GM11168 (cell line): Measurements from ENCODE around the gene CCL25.

ENCODE experiments used
- in situ Hi-C: fragments of 300-500 bp; cut with MboI; formaldehyde crosslinking; loops from one replicate; pipeline ENCODE4 v1.12.0; 2022; ENCODE audit warnings: low sequenced_read_pairs; ENCODE audit not compliant: unreplicated experiment

CCL25 gene

DNA sequence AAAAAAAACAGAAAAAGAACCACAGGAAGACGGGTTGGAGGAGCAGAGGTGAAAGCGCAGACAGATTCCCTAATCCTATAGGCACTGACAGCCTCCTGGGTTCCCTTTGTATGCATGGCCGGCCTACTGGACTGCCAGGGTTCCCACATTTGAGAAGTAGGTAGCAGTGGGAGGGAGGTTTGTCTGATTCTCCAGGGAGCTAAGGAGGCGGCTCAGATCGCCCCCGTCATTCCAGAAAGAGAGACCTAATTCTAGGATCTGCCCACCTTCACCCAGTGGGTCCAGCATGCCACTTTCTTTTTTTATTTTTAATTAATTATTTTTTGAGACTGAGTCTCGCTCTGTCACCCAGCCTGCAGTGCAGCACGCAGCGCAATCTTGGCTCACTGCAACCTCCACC lies 9.7 kb upstream of the CCL25 start:
- in situ Hi-C loops, result no loop called here

DNA sequence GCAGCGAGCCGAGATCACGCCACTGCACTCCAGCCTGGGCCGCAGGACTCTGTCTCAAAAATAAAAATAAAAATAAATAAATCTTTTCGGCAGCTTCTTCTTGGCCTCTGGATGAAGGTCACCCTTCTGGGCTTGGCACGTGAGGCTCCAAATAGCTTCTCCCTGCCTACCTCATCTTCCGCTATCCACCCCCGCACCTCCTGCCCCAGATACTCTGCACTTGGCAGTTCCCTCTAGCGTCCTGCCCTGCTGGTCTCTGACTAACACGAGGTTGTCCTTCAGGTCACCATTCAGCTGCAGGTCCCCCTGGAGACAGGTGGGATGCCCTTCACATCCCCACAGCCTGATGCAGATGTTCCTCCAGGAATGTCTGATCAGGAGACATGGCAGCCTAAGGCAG lies 8.5 kb upstream of the CCL25 start:
- in situ Hi-C loops, result no loop called here

DNA sequence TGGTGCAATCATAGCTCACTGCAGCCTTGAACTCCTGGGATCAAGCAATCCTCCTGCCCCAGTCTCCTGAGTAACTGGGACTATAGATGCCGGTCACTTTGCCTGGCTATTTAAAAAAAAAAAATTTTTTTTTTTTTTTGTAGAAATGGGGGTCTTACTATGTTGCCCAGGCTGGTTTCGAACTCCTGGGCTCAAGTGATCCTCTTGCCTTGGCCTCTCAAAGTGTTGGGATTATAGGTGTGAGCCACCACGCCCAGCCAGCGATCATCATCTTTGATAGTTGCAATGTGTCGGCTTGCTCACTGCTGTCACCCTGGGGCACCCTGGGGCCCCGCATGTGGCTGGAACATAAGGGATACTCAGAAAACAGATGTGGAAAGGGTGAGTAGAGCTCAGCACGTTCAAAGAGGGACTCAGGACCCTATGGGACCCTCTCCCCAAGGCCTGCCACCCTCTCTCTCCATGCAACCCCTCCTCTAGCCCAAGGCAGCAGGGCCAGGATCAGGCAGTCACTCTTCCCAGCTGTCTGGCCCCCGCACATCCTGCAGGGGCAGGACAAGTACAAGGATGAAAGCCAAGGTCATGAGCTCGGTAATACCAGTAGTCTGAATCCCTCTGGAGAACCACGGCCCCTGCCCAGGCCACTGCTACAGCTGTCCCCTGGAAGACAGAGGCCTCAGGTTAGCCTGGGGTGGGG lies 6.5 kb upstream of the CCL25 start:
- in situ Hi-C loops, result no loop called here

DNA sequence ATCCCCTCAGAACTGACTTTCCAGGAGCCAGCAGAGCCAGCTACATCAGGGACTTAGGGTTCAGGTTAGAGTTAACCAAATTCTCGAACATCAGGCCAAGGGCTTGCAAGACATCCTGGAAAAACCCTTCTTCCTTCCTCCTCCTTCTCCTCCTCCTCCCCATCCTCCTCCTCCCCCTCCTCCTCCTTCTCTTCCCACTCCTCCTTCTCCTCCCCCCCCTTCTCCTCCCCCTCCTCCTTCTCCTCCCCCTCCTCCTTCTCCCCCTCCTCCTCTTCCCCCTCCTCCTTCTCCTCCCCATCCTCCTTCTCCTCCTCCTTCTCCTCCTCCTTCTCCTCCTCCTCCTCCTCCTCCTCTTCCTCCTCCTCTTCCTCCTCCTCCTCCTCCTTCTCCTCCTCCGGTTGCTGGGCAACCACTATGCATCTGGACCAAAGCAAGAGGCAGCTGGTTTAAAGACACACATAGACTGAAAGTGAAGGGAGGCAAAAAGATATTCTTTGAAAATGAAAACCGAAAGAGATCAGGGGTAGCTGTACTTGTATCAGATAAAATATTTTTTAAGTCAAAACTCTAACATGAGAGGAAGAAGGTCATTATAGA lies 5.9 kb upstream of the CCL25 start:
- in situ Hi-C loops, result no loop called here

DNA sequence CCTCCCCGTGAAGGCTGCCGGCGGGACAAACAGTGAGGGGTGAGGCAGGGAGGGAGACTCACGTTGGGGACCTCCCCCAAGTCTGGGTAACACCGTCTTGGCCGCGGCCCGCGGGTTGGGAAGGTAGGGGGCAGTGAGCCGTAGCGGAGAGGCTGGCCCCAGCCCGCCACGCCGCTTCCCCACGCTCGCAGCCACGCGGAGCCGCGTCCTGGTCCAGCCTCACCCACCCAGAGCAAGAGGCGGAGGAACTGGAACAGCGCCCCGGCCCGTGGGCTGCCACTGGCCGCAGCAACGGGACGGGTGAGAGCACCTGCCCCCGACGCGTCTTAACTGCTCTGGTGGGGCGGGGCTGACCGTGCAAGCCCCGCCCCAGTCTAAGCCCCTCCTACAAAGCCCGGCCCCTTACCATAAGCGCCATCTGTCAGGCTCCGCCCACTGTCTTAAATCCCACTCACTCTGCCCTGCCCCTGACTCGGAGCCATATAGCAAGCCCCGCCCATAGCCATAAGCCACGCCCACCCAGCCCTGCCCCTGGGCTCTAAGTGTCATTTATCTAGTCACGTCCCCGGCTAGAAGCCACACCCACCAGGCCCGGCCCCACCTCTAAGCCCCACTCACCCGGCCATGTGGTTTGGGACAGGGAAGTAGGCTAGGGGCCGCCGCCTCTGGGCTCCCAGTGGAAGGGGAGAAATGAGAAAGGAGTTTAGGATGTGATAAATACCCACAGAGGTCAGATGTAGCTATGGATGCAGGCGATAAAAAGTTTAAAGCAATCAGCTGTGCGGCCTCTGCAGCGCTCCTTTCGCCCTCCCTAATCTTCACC lies 2.1 kb upstream of the CCL25 start:
- in situ Hi-C loops, result no loop called here

GRCh38 chr19:8054169-8054568 lies 1.6 kb downstream of the CCL25 start:
- in situ Hi-C loops, result no loop called here

- in situ Hi-C loops, result no loop called here
Measured at GRCh38 chr19:8056533-8056932, 4.0 kb downstream of the CCL25 start.

- in situ Hi-C loops, result no loop called here
Measured at GRCh38 chr19:8057545-8058270, 5.1 kb downstream of the CCL25 start.

DNA sequence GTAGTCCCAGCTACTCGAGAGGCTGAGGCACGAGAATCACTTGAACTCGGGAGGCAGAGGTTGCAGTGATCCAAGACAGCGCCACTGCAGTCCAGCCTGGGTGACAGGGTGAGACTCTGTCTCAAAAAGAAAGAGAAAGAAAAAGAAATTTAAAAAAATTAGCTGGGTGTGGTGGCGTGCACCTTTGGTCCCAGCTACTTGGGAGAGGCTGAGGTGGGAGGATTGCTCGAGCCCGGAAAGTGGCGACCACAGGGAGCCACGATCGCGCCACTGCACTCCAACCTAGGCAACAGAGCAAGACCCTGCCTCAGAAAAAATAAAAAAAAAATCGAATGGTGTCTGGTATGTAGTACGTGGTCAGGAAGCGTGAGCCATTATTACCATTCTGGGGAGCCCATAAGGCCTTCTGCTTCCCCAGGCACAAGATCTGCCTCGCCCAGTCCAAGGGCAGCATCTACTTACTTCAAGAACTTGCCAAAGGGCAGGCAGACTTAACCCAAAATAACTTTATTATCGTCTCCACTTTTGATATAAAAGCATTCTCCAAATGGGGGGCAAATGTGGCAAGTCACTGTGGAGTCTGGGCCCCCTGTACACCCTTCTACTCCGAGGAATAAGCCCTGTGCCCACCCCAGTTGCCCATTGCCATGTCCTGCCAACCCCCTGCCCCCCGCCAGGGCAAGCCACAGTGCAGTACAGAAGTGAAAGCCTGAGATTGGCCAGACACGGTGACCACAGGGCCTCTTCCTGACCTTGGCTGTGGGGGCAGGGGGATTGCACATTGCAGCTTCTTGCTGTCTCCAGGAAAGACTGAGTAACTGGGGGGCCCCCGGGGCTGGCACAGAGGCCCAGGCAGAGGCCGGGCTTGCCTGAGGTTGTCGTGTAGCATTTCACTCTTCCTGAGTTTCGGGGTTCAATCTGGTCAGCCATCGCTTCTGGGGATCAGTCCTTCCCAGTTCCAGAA lies 12.6 kb downstream of the CCL25 start:
- in situ Hi-C loops, result no loop called here

DNA sequence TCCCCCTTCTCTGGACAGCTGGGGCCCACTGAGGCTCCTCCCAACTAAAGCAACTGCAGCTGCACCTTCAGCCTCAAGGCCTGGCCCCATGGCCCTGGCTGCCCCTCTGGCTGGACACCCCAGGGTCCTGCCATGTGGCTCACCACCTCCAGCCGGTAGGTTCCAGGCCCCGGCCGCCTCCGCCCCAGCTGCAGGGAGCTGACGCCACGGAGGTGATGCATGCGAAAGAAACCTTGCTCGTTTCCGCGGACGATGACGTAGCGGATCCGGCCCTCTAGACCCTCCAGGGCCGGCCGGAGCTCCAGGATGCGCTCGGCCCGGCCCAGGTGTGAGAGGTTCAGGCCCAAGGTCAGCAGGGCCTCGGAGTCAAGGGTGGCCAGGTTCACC lies 13.3 kb downstream of the CCL25 start:
- in situ Hi-C loops, result no loop called here

- in situ Hi-C loops, result no loop called here
Measured at GRCh38 chr19:8069096-8069973, 16.8 kb downstream of the CCL25 start.

DNA sequence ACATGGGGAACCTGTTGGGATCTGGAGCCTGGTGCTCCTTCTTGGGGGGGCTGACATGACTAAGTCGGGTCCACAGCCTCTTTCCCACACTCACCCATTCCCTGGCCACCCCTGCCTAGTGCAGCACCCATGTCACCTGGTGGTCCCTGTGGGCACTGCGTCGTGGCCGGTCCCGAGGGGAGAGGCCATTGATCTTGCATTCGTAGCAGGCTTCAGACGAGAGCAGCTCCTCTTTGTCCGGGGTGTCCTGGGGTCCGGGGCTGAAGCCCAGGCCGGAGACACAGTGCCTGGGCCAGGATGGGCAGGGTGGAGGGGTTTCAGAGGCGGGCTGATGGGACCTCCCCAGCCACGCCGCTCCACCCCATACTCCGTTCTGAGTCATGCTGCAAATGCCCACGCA lies 19.4 kb downstream of the CCL25 start:
- in situ Hi-C loops, result no loop called here

GRCh38 chr19:8074501-8074900 lies 21.9 kb downstream of the CCL25 start:
- in situ Hi-C loops, result no loop called here

GRCh38 chr19:8075158-8076074 lies 22.9 kb downstream of the CCL25 start:
- in situ Hi-C loops, result no loop called here

DNA sequence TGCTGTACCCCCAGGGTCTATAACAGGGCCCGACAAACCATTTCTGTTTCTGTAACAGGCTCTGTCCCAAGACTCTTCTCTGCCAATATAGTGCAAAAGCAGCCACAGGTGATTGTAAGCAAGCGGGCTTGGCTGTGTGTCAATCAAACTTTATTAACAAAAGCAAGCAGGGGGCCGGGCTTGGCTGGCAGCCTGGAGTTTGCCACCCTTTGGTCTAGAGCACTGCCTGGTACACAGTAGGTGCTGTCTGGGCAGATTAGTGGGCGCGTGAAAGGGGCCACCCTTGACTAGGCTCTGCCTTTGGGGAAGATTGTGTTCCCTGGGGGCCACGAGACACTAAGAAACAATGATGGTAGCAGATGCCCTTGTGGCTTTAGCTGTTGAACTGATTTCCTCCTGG lies 27.4 kb downstream of the CCL25 start:
- in situ Hi-C loops, result no loop called here

- in situ Hi-C loops, result no loop called here
Measured at GRCh38 chr19:8080832-8081231, 28.3 kb downstream of the CCL25 start.

DNA sequence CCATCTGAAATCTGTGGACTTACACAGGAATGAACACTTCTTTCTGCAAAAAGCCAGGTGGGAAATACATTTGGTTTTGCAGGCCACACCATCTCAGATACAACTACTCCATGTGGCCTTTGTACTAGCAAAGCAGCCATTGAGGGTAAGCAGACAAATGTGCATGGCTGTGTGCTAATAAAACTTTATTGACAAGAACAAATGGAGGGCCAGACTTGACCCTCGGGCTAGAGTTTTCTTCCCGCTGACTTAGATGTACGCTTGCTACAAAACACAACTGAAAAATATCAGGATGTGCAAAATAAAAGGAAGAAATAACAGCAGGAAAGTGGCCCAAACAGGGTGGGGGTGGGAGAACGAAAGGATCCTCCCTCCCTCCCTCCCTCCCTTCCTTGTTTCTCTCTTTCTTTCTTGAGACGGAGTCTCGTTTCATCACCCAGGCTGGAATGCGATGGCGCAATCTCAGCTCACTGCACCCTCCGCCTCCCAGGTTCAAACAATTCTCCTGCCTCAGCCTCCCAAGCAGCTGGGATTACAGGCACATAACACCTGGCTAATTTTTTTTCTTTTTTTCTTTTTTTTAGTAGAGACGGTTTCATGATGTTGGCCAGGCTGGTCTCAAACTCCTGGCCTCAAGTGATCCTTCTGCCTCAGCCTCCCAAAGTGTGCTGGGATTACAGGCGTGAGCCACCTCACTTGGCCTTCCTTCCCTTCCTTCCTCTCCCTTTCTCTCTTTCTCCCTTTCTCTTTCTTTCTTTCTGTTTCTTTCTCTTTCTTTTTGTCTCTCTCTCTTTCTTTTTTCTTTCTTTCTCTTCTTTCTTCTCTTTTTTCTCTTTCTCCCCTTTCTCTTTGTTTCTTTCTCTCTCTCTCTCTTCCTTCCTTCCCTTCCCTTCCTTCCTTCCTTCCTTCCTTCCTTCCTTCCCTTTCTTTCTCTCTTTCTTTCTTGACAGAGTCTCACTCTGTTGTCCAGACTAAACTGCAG lies 29.3 kb downstream of the CCL25 start:
- in situ Hi-C loops, result no loop called here
